GM18873 (cell line): ENCODE measurements around the gene CD47.

Experiments
- ATAC-seq: cut with Tn5 transposase; IDR thresholded peaks from one replicate; pipeline ENCODE4 v1.9.1; 2021; ENCODE audit warnings: mild to moderate bottlenecking, moderate library complexity, moderate number of reproducible peaks; ENCODE audit not compliant: unreplicated experiment, low FRiP score

Gene CD47

GRCh38 chr3:108022256-108023150 lies 68.3 kb downstream of the CD47 start:
- ATAC-seq = no peak

- ATAC-seq = no peak
These were observed 69.3 kb downstream of the CD47 start for GRCh38 chr3:108021533-108021932.

- ATAC-seq = no peak
These were observed 69.7 kb downstream of the CD47 start for GRCh38 chr3:108021131-108021530.

GRCh38 chr3:108018552-108018951 lies 72.3 kb downstream of the CD47 start:
- no peak for ATAC-seq

- ATAC-seq = no peak
These were observed 73.2 kb downstream of the CD47 start for GRCh38 chr3:108017587-108017986.

GRCh38 chr3:108014943-108015342 lies 75.9 kb downstream of the CD47 start:
- ATAC-seq = no peak

GRCh38 chr3:108013141-108014055 lies 77.4 kb downstream of the CD47 start:
- no peak for ATAC-seq

- no peak for ATAC-seq
These were observed 78.5 kb downstream of the CD47 start for GRCh38 chr3:108012304-108012703.

- ATAC-seq = no peak
These were observed 79.2 kb downstream of the CD47 start for GRCh38 chr3:108011616-108012015.

- peak; percentile 62 for ATAC-seq
These were observed 81.7 kb downstream of the CD47 start for GRCh38 chr3:108008931-108009639.

- no peak for ATAC-seq
These were observed 82.7 kb downstream of the CD47 start for GRCh38 chr3:108008106-108008505.

- no peak for ATAC-seq
These were observed 83.9 kb downstream of the CD47 start for GRCh38 chr3:108006881-108007331.

GRCh38 chr3:108006077-108006771 lies 84.6 kb downstream of the CD47 start:
- ATAC-seq = no peak

GRCh38 chr3:108004647-108005046 lies 86.2 kb downstream of the CD47 start:
- no peak for ATAC-seq

GRCh38 chr3:108001457-108001856 lies 89.4 kb downstream of the CD47 start:
- no peak for ATAC-seq

- no peak for ATAC-seq
These were observed 91.5 kb downstream of the CD47 start for GRCh38 chr3:107999215-107999775.

GRCh38 chr3:107997671-107998070 lies 93.2 kb downstream of the CD47 start:
- no peak for ATAC-seq

GRCh38 chr3:107995823-107996222 lies 95.0 kb downstream of the CD47 start:
- no peak for ATAC-seq

- ATAC-seq = no peak
These were observed 95.7 kb downstream of the CD47 start for GRCh38 chr3:107994956-107995715.
